H1 (cell line): ENCODE results near the gene ATXN3. TPM values are rescaled to one million over a fixed set of nuclear protein-coding genes. Genes with fewer than 3 reads are reported as not detected.

ENCODE experiments used
- TAF7 ChIP-seq: optimal IDR thresholded peaks from 2 replicates; pipeline ENCODE3; 2011; ENCODE audit warnings: low read depth, mild to moderate bottlenecking, inconsistent platforms, low read length, moderate library complexity, borderline replicate concordance
- polyA plus RNA-seq, 7 experiments: library from polyadenylated mRNA; depleted of rRNA in 3 of 7; stranded (reverse) in 5 of 7; unstranded in 2 of 7; fragments of >200 nt in 5 of 7; fragments of 200-250 nt in 2 of 7; gene quantifications; 1 replicate in 5 of 7; 2 replicates in 1 of 7; 4 replicates in 1 of 7; pipeline versions ENCODE4 v1.2.1 to v1.2.3, GENCODE V29; 2011 to 2013; ENCODE audit warnings: missing spikeins in 2 of 7, mixed read lengths in 2 of 7
- total RNA-seq: library from RNA; stranded (reverse); fragmentation: NEBNext Ultra II Directional; extraction: Animal tissue kit (Norgen Biotek cat#: 25700); gene quantifications from 2 replicates; pipeline ENCODE4 v1.2.1, GENCODE V29; 2021

Gene ATXN3
- total and polyA plus RNA-seq, 2 of the 8 experiments (the other 6 are each of a cell fraction or from before 2014, with no cell fraction given) = 8.8 to 37.2 TPM

DNA sequence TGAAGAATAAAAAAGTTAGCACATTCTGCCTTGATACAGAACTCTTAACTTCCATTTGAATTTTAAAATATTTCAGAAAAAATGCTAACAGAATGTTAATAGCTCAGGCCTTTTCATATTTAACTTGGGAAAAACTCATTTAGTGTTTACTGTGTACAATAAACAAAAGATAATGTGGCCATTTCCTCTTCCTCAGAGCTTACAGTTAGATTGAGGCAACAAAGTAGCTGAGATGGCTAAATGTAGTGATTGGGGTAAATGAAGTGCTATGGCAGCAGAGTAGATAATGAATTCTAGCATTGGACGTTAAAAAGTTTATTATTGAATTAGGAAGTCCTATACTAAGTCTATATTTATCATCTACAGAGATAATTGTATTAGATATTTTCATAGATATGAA, 28.1 kb upstream of the ATXN3 start (continued):
- no peak for TF ChIP-seq TAF7
